Ovary (tissue), 9 donors: ENCODE measurements around the gene B4GALNT1. TPM values are rescaled to one million over a fixed set of nuclear protein-coding genes. Genes with fewer than 3 reads are reported as not detected.
A peak's percentile ranks its signal among the peaks of the same experiment; 100 is the strongest.

ENCODE experiments used
- DNase-seq, 5 donors: peaks; one replicate each; pipeline ENCODE4 v3.0.0-alpha.2; 2019 to 2020
- H3K27ac ChIP-seq, 2 donors: fragments of 200-600 bp; one replicate each; pipeline versions ENCODE4 v1.5.1 to v1.8.0; 2019 to 2022
- H3K27me3 ChIP-seq: fragments of 200-600 bp; one replicate; pipeline ENCODE4 v1.8.0; 2022
- H3K36me3 ChIP-seq: fragments of 200-600 bp; sonication (generic); one replicate; pipeline ENCODE4 v1.5.1; 2019
- H3K4me1 ChIP-seq: one replicate; pipeline ENCODE4 v1.8.1; 2013; ENCODE audit warnings: mild to moderate bottlenecking, moderate library complexity; ENCODE audit not compliant: insufficient read depth
- H3K4me3 ChIP-seq: fragments of 200-600 bp; sonication (generic); one replicate; pipeline ENCODE4 v1.5.1; 2017
- H3K9me3 ChIP-seq, 2 donors: fragments of 200-600 bp in 1 of 2; sonication (generic) in 1 of 2; one replicate each; pipeline versions ENCODE4 v1.5.1 to v1.8.1; 2013 to 2019; ENCODE audit warnings: mild to moderate bottlenecking in 1 of 2, moderate library complexity in 1 of 2
- EP300 ChIP-seq: sonication (generic); formaldehyde crosslinking; IDR thresholded peaks from one replicate; pipeline ENCODE4 v1.6.1; 2017; ENCODE audit warnings: antibody characterized with exemption
- POLR2A ChIP-seq: fragments of 450-650 bp; IDR thresholded peaks from one replicate; pipeline ENCODE4 v1.6.1; 2017; ENCODE audit warnings: antibody characterized with exemption, mild to moderate bottlenecking, moderate library complexity
- WGBS, 3 donors: extraction: QIAGEN DNeasy Blood & Tissue Kit in 1 of 3; methylation state at CpG; one replicate each; pipeline versions ENCODE4 v1.1.5 to v1.1.7; 2013 to 2017; 5-methylcytosine and 5-hydroxymethylcytosine counted together
- intact Hi-C, 4 donors: fragments of 100-400 bp; cut with DNase I; formaldehyde crosslinking; loops; one replicate each; pipeline versions ENCODE4 v1.11.0 to v1.15.1; 2022 to 2023
- polyA plus RNA-seq, 2 donors: library from polyadenylated mRNA; stranded (reverse); fragments of 200-250 nt in 1 of 2; fragments of 350-450 nt in 1 of 2; fragmentation: Illumina TruSeq in 1 of 2; extraction: RNeasy Lipid Tissue Mini Kit (QIAGEN cat#74804) in 1 of 2; gene quantifications; one replicate each; pipeline ENCODE4 v1.2.3, GENCODE V29; 2013 to 2014
- total RNA-seq, 7 donors: library from RNA; depleted of rRNA in 2 of 7; stranded (reverse); fragments of >200 nt in 2 of 7; fragmentation: NEBNext Ultra II Directional in 3 of 7; extraction: Animal tissue kit (Norgen Biotek cat#: 25700) in 3 of 7; gene quantifications; one replicate each; pipeline versions ENCODE4 v1.1.0 to v1.2.4, GENCODE V29; 2016 to 2023
- TF ChIP-seq, protein P1 (sequence below), 3 donors: fragments of 450-650 bp in 2 of 3; fragments of 200-600 bp in 1 of 3; IDR thresholded peaks; one replicate each; pipeline versions ENCODE4 v1.5.1 to v1.8.0; 2016 to 2022; ENCODE audit warnings: antibody characterized with exemption in 3 of 3, mild to moderate bottlenecking in 1 of 3
- donor health status: DM: no; HTN: no; CAD: no; lungs with moderate emphysema.
- donor health status: DM: no; HTN: no; CAD: no.
- donor health status: Bipolar disorder and iron deficiency.
- donor health status: DM: yes; HTN: yes; CAD: no.
- donor health status: DM: no; HTN: no; CAD: no.
- donor health status: DM: yes; HTN: yes; CAD: no.

Gene B4GALNT1
- total and polyA plus RNA-seq, 9 donors: 0.22 to 1.5 (median 0.56) TPM

DNA sequence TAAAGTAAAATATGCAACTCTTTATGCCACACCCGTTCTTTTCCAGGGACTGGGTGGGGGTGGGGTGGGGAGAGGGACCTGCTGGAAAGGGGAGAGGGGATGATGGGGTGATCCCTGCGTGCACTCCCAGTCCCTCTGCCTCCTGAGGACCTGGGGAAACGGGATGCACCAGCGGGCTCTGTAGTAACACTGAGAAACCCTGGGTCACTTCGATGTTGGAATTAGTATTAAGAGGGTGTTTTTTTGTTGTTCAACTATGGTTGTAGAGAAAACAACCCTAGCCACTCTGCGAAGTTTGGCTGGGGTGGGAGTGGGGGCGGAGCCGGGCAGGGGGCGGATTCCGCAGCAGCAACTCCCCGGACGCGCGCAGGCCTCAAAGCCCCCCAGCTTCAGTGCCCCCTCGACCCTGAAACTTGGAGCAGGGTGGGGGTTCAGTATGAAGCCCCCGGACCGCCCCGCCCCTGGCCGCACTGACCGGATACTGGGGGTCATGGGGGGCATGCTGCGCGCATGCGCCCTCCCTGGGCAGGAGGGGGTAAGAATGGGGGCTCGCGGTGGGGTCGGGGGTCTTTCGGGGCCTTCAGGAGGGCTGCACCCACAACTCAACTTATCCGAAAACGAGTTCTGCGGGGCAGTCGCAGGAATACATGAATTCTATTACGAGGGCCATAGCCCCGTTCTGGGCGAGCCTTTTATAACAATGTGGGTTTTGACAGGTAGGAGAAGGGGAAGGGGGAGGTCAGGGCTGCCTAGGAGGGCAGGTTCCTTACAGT lies 23.0 kb downstream of the B4GALNT1 start:
- Histone ChIP-seq H3K27ac (peak overlapping the region; percentile 56 to 84), H3K36me3 (no peaks in the 10 kb centered on the region), H3K4me1 (peaks cover 3% of the 10 kb centered on the region), H3K27me3 (no peaks in the 10 kb centered on the region), H3K9me3 (no peaks in the 10 kb centered on the region), H3K4me3 (peak overlapping the region; percentile 68)
- TF ChIP-seq, protein P1, sequence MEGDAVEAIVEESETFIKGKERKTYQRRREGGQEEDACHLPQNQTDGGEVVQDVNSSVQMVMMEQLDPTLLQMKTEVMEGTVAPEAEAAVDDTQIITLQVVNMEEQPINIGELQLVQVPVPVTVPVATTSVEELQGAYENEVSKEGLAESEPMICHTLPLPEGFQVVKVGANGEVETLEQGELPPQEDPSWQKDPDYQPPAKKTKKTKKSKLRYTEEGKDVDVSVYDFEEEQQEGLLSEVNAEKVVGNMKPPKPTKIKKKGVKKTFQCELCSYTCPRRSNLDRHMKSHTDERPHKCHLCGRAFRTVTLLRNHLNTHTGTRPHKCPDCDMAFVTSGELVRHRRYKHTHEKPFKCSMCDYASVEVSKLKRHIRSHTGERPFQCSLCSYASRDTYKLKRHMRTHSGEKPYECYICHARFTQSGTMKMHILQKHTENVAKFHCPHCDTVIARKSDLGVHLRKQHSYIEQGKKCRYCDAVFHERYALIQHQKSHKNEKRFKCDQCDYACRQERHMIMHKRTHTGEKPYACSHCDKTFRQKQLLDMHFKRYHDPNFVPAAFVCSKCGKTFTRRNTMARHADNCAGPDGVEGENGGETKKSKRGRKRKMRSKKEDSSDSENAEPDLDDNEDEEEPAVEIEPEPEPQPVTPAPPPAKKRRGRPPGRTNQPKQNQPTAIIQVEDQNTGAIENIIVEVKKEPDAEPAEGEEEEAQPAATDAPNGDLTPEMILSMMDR (IDR thresholded peaks at IDR 0.05): no peak
- TF ChIP-seq EP300 (no peak), POLR2A (no peak)
- WGBS, 3 donors: 8 to 9% (median 8%) methylated on average over 34 of the region's 34 CpGs
- intact Hi-C loops: loop anchor here in 1 of 4 donors (5.0 kb wide), 1 partner anchor 88 kb away; the partner anchor contains the start of genes DDIT3 and MBD6
- peak; percentile 66 to 81 (median 74) for DNase-seq

DNA sequence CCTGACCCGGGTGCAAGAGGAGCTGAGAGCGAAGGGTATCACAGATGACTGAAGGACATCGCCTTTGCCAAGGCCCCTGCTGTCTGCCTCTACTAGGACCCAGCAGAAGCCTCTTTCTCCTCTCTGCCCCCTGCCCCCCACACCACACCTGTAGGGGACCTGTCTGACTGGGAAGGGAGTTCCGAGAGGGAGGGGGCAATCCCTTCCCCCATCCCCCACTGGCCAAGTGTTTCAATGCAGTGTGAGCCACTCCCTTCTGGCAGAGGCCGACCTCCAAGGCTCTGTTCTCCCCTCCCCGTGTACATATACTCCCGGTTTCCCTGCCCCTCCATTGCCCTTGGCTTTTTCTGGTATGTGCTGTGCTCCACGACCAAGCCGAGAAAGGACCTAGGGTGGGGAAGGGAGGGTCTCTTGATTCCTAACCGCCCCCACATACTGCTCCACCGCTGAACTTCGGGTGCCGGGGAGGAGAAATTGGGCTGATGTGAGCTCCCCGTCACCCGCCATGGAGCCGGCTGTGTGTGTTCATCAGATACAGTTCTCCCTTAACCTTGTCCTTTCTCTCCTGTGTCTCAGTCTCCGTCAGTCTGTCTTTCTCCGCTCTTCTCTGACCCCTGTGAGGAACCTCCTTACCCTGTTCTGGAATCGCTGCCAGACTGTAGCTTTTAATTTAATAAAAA lies 23.8 kb downstream of the B4GALNT1 start:
- no peaks in the 10 kb centered on the region for H3K9me3 ChIP-seq
- intact Hi-C loops: no loop called here
- peak in 3 of 5 donors; percentile 40 to 59 (median 54) for DNase-seq
- peak overlapping the region; percentile 56 to 84 for H3K27ac ChIP-seq
- 16 to 22% (median 18%) methylated on average over 19 of the region's 19 CpGs for WGBS, 3 donors
- H3K36me3 ChIP-seq: no peaks in the 10 kb centered on the region
- H3K27me3 ChIP-seq: no peaks in the 10 kb centered on the region
- TF ChIP-seq, protein P1 (IDR thresholded peaks at IDR 0.05): no peak
- no peak for TF ChIP-seq EP300
- TF ChIP-seq POLR2A: no peak
- peak overlapping the region; percentile 68 for H3K4me3 ChIP-seq
- peaks cover 3% of the 10 kb centered on the region for H3K4me1 ChIP-seq

DNA sequence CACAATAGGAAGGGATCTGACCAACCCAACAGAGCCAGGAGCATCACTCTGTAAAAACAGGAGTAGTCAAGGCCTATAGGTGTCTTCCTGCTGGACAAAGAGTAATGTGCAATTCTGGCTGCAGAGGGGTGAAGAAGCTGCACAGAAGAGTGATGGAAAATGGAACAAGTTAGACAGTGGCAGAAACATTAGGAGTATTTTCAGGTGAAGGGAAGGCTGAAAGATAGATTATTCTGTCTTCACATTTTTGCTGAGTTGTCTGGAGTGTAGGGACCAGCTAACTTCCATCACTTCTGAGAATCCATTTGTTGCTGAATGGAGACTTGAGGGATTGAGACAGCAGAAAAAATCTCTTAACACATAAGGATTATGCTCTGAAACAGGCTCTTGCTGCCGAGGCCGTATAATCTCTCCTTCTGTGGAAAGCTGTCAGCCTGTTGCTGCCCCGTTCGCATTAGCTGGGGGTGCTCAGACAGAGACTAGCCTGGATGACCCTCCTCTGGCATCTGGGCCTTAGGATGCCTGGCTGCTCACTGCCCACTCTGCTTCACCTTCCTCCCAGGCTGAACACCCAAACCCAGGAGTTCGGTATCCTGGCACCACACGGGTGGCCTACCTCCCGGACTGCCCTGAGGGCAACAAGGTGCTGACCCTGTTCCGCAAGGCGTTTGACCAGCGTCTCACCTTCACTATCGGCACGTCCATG lies 24.9 kb downstream of the B4GALNT1 start:
- WGBS, 3 donors: 75 to 82% (median 79%) methylated on average over 12 of the region's 12 CpGs
- Histone ChIP-seq H3K4me1 (peaks cover 6% of the 10 kb centered on the region), H3K36me3 (no peaks in the 10 kb centered on the region), H3K27ac (no peak overlapping the region), H3K27me3 (no peaks in the 10 kb centered on the region), H3K4me3 (no peak overlapping the region), H3K9me3 (no peaks in the 10 kb centered on the region)
- no peak for DNase-seq
- TF ChIP-seq EP300 (no peak), POLR2A (no peak)
- TF ChIP-seq, protein P1 (IDR thresholded peaks at IDR 0.05): no peak
- intact Hi-C loops: no loop called here

DNA sequence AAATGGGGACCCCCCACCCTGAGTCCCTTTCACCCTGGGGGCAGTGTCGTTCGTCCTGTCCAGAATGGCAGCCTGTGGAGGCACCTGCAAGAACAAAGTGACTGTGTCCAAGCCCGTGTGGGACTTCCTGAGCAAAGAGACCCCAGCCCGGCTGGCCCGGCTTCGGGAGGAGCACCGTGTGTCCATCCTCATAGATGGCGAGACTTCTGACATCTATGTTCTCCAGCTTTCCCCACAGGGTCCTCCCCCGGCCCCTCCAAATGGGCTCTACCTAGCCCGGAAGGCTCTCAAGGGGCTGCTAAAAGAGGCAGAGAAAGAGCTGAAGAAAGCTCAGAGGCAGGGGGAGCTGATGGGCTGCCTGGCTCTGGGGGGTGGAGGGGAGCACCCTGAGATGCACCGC lies 26.2 kb downstream of the B4GALNT1 start:
- intact Hi-C loops: no loop called here

More for the DNA sequence above, 26.2 kb downstream of the B4GALNT1 start:
- Histone ChIP-seq H3K9me3 (no peaks in the 10 kb centered on the region), H3K27me3 (no peaks in the 10 kb centered on the region), H3K4me3 (no peak overlapping the region), H3K36me3 (no peaks in the 10 kb centered on the region), H3K4me1 (peaks cover 4% of the 10 kb centered on the region), H3K27ac (no peak overlapping the region)
- 80 to 85% (median 85%) methylated on average over 11 of the region's 11 CpGs for WGBS, 3 donors
- no peak for DNase-seq
- TF ChIP-seq POLR2A (no peak), EP300 (no peak)
- TF ChIP-seq, protein P1 (IDR thresholded peaks at IDR 0.05): no peak
